ENCODE data around the gene ALDH1A3. TPM values are rescaled to one million over a fixed set of nuclear protein-coding genes. Genes with fewer than 3 reads are reported as not detected.
A peak's percentile ranks its signal among the peaks of the same experiment; 100 is the strongest.

Gene ALDH1A3
- total RNA-seq, 2 donors from 2014 or later = 3.4 to 13.7 TPM

DNA sequence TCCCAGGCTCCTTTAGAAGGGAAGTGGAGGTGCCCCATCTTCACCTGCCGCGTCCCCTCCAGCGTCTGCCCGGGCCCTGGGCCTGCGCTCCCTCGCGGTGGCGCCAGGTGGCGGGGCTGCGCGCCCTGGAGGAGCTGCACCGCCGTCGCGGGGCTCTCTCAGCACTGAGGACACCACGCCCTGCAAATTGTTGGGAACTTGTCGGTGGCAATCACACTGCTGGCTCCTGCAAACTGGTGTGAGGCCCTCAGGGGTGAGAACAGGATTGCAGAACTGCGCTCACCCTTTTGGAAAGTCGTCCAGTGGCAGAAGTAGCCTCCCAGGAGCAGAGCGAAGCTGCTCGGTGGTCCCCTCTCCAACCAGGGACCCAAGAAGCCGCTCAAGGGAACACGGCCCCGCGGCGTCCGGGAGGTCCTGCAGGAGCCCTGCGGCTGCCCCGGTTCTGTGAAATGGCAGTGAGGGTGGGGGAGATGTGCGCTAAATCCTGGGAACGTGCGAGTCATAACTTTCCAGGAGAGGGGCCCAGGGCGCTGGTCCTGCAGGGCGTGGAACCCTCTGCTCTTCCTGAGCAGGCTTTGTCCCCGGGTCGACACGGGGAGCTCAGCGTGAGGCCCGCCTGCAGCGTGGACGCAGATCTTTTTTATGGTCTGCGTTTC is 38.5 kb downstream of the ALDH1A3 start:
- ATAC-seq (peak; percentile 89 to 93), DNase-seq (peak; percentile 85)
- intact Hi-C loops (cut with DNase I) = loop anchor here (1.0 to 10.0 kb wide), 3 partner anchors 84 to 347 kb away; no protein-coding TSS in a partner anchor

GRCh38 chr15:100918690-100919480 is 39.3 kb downstream of the ALDH1A3 start, which contains the start of gene LRRK1:
LRRK1 (plus strand) TSS chr15:100919357; CDS start chr15:100924633, 5,276 bp downstream.
- intact Hi-C loops (cut with DNase I) = loop anchor here (1.0 to 10.0 kb wide), 3 partner anchors 83 to 346 kb away; no protein-coding TSS in a partner anchor
- ATAC-seq = peak; percentile 64 to 76
- DNase-seq = peak; percentile 54

DNA sequence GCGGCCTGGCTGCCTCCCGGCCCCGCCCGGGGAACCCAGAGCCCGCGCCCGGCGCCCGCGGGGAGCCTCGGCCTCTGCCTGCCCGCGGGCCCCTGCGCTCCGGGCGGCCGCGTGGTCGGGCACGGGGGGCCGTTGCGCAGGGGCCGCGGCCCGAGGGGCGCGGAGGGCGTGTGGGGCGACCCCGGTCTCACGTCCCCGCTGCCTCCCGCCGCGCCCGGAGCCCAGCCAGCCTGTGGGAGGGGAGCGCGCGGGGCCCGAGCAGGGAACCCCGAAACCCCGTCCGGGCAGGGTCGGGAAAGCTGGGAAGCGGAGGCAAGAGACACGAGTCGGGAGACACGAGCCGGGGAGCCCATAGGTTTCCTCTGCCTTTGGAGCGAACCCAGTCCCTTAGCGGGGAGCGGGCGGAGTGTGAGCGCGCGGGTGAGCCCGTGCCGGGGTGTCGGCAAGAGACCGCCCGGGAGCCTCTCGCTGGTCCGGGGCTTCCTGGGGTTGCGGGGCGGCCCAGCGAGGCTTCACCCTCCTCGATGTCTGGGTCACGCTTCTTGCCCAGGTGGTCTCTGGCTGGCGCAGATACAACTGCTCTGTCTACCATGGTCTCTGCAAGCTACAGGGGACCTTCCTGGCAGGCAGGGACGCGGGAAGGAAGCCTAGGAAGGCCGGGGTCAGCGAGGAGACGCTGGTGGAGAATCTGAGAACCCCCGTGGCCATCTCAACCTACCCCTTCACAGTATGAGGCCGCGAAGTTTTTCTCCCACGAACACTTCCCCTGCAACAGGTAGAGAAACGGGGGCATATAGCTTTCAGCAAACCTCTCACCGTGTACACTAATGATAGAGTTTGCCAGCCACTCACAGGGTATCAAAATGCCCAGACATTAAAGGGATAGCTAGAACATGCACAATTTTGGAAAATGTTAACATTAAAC is 40.1 kb downstream of the ALDH1A3 start:
- DNase-seq (no peak), ATAC-seq (peak in 1 of 2 donors; percentile 5)
- intact Hi-C loops (cut with DNase I) = loop anchor here (5.0 to 10.0 kb wide), 2 partner anchors 83 to 345 kb away; no protein-coding TSS in a partner anchor

- intact Hi-C loops (cut with DNase I) = no loop called here
- ATAC-seq (no peak), DNase-seq (no peak)
Measured at GRCh38 chr15:100920516-100921135, 41.0 kb downstream of the ALDH1A3 start.

DNA sequence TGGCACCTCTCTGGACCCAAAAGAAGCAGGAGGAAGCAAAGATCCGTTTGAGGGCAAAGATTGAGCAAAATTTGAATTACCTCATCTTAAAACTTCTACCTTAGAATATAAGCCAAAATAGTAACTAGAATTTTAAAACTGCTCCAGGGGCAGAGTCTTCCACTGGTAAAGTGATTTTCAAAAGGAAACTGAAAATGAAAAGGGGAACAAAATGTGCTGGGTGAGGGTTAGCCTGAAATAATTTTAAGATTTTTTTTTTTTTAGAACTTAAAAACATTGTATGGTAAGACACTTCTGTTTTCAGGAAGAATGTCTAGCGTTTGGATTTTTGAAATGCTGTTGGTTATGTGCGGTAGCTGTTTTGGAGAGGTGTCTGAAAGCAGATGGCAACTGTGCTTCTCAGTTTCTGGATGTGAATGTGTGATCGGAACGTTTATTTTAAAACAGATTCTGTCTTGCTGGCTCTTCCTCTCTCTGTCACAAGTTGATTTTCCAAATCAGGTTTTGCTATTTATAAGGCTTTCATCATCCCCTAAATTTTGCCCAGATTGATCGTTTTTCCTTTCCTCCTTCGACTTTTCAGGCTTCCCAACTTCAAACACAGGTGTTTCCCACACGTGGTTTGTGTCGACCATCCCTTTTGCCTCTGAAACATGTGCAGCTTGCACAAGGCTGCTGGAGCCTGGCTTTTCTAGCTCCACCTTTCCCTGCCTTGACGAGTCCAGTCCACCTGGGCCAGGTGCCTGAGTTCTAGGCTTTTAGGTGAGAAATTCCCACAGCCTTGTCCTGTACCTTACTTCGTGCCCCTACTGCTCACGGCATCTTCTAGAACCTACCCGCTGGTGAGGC is 42.8 kb downstream of the ALDH1A3 start:
- intact Hi-C loops (cut with DNase I) = no loop called here
- no peak for ATAC-seq
- DNase-seq = no peak

DNA sequence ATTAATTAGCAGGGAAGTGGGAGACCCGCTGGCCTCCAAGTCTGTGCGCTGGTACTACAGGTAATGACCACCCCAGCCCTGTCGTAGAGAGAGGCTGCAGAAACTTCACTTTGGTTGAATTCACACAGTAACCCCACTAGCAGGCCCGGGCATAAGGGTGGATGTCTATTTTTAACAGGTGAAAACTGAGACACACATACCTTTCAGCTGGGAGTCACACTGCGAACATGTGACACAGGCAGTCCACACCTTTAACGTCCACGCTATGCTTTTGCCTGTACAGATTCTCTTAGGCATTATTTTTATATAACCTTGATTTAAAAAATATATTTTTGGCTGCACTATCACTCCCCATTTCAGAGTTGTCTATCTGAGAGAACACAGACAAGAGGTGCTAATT is 43.4 kb downstream of the ALDH1A3 start:
- no peak for ATAC-seq
- no peak for DNase-seq
- intact Hi-C loops (cut with DNase I) = no loop called here

DNA sequence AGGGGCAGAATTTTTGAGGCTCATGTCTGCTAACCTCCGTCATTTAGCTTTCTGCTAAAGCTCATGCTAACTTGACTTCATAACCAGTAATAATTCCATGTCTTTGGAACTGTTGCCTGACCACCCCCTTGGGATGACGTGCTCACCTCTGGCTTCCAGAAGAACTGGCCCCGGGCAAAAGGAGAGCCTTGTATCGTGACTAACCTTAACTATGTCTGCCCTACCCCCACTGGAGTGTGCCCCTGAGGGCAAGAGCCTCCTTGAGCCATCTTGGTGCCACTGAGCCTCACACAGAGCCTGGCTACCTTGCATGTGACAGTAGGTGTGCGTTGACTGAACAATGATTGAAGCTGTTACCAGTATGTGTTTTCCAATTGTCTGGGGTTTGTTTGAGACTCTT is 44.3 kb downstream of the ALDH1A3 start:
- ATAC-seq = no peak
- intact Hi-C loops (cut with DNase I) = no loop called here

DNA sequence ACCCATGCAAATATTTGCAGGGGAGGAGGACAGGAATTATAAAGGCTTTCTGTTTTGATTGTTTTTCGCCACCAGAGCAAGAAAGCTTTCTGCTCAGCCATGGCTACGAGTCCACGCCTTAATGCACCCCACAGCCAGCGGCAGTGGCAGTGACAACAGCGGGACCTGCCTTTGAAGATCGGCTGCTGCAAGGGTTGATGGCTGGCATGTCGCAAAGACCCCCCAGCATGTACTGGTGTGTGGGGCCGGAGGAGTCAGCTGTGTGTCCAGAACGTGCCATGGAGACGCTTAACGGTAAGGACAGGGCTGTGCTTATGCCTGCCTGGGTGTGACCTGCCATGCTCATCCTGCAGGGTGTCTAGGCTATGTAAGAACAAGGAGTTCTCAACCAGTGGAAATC is 44.8 kb downstream of the ALDH1A3 start:
- DNase-seq = no peak
- ATAC-seq = no peak
- intact Hi-C loops (cut with DNase I) = no loop called here

More for the DNA sequence above, 44.3 kb downstream of the ALDH1A3 start:
- no peak for DNase-seq

DNA sequence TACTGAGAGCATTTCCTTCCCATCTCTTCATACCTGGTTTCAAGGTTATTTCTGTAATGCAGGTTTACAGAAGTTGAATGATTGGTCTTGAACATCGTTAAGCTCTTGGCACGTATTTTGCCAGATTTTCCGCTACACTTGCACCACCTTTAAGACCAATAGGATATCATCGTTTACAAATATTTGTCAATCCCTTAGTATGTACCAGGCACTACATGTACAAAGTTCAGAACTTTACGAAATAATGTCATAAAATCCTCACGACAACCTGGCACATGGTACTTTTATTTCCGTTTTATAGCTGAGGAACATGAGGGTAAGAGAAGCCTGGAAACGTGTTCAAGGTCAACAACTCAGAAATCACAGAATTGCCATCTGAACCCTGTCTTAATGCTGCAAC is 45.8 kb downstream of the ALDH1A3 start:
- no peak for ATAC-seq
- intact Hi-C loops (cut with DNase I) = no loop called here
- DNase-seq = no peak

DNA sequence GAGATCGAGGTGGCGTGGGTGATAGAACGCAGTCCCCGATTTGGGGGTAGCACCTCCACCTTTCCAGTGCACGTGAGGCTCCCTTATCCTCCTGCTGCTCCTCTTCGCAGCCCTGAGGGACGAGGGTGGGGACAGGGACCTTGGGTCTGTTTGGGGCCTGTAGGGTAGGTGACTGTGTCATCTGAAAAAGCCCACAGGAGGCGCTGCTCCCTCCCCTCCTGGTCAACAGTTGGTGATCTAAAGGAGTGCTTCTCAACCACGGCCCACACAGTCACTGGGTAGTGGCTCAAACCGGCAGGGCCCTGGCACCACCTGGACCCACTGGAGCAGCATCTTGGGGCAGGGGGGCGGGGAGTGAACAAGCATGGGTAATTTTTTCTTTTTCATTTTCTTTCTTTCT is 46.6 kb downstream of the ALDH1A3 start:
- no peak for DNase-seq
- intact Hi-C loops (cut with DNase I) = no loop called here

GRCh38 chr15:100926971-100927756 is 47.5 kb downstream of the ALDH1A3 start:
- ATAC-seq (no peak), DNase-seq (no peak)
- intact Hi-C loops (cut with DNase I) = no loop called here

More for the DNA sequence above, 46.6 kb downstream of the ALDH1A3 start:
- no peak for ATAC-seq

DNA sequence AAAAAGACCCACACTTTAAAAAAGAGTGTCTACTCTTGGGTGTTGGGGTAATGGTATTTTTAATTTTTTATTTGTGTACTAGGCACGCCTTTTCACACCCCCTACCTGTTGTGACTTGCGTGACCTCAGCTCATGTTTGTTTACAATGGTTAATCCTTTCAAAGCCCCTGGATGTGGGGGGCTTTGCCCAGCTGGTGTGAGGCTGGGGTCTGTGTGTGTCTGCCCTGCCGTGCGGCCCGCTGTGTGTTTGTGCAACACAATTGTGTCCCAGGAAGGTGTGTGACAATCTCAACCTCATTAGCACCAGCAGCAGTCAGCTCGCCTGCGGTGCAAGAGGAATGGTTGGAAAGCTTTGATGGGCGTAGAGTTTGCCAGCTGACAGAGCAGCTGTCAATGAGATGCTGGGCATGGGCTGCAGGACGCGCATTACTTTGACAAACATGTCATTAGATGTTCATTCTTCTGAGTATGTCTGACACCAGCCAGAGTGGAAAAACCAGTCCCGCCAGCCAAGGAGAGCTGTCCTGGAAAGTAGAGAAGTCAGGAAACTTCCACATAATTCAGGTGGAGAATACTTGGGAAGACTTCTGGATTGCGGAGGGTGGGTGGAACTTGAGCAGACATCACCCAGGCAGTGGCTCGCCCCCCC is 49.1 kb downstream of the ALDH1A3 start:
- DNase-seq = no peak
- intact Hi-C loops (cut with DNase I) = no loop called here

DNA sequence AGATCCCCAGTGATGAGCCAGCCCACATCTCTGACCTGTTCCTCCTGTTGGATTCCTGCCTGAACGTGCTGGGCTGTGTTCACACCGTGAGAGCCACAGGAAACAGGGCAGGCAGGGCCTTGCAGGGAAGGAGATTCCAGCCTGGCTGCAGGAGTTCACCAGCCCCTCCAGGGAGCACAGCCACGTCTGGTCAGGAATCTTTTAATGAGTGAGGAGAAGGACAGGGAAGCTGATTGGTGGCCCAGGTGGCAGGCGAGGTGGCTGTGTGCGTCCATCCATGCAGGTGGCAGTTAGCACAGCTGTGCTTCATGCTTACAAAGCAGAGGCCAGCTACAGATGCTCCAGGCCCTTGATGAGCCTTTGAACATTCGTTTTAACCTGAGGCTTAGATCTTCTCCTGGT is 50.0 kb downstream of the ALDH1A3 start:
- ATAC-seq = no peak
- intact Hi-C loops (cut with DNase I) = loop anchor here in 1 of 2 donors (10.0 kb wide), 2 partner anchors 55 to 335 kb away; partner anchors contain the start of gene ALDH1A3
- no peak for DNase-seq

More for the DNA sequence above, 49.1 kb downstream of the ALDH1A3 start:
- ATAC-seq = no peak

DNA sequence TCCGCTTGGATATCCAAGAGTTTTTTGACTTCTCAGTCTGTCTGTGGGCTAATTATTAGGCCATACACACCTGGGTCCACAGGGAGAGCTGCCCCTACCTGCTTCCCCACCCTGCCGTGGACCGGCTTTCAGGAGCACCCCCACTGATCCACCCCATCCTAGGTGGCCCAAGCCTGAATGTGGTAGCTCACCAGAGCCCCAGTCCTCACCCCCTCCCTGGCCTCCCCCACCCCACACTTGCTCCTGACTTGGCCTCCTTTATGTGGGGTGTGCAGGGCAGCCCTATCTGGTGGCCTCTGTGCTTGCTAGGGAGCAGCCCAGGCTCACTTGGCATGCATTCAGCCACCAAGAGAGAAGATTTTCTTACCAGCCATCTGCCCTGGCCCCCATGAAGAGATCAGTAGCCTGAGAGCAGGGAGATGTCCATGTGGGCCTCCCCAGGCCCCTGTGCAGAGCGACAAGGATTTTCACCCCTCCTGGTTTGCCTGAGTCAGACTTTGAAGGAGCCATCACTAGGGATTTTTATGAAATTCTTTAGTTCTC is 50.7 kb downstream of the ALDH1A3 start:
- no peak for ATAC-seq
- intact Hi-C loops (cut with DNase I) = loop anchor here in 1 of 2 donors (10.0 kb wide), 2 partner anchors 56 to 334 kb away; partner anchors contain the start of gene ALDH1A3
- no peak for DNase-seq

DNA sequence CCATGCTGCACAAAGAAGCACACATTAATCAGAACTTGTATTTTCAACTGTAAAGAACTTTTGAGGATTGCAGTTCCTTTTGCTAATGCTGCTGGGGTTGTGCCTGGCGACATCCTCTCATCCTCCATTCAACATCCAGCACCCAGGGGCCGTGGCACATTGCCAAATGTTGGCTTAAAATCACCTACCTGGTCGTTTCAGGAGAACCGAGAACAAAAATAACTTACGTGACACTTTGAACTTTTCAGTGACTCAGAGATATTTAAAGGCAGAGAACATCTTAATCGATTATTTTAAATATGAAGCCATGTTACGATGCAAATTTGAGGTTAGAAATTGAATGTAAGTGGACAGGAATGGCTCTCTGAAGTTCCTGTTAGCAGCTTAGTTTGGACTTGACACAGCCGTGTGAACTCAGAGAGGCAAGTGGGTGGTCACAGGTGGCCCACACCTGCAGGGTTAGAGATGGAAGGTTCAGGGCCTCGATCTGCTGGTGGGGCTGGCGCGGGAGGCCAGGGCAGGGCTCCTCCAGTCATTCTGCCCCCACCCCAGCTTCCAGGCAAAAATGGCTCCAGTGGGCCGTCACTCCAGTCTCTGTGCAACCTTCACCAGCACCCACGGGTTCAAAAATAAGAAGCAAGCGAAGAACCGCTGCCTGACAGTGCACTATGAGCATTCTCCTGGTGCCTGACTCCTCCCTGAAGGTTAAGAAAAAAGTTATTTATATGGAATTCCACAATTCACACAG is 51.7 kb downstream of the ALDH1A3 start:
- no peak for DNase-seq
- intact Hi-C loops (cut with DNase I) = loop anchor here in 1 of 2 donors (10.0 kb wide), 2 partner anchors 57 to 333 kb away; partner anchors contain the start of gene ALDH1A3
- ATAC-seq = no peak

Data from left cardiac atrium (tissue), 4 donors.